Uterus (tissue), 4 donors: Measurements from ENCODE around the gene CHST2. TPM values are rescaled to one million over a fixed set of nuclear protein-coding genes. Genes with fewer than 3 reads are reported as not detected.

Source experiments
- DNase-seq, 2 donors: peaks; one replicate each; pipeline ENCODE4 v3.0.0-alpha.2; 2019 to 2020
- H3K27ac ChIP-seq, 2 donors: fragments of 200-600 bp; sonication (generic); 1 replicate in 1 of 2; 2 replicates in 1 of 2; pipeline ENCODE4 v1.5.1; 2016 to 2018
- H3K27me3 ChIP-seq, 2 donors: fragments of 200-600 bp; sonication (generic); one replicate each; pipeline ENCODE4 v1.5.1; 2018 to 2019; ENCODE audit warnings: control low read depth in 1 of 2
- H3K36me3 ChIP-seq, 2 donors: fragments of 200-600 bp; sonication (generic); one replicate each; pipeline ENCODE4 v1.5.1; 2019; ENCODE audit warnings: control low read depth in 1 of 2
- H3K4me1 ChIP-seq, 2 donors: fragments of 200-600 bp; sonication (generic); one replicate each; pipeline ENCODE4 v1.5.1; 2018 to 2019; ENCODE audit warnings: control low read depth in 1 of 2
- H3K4me3 ChIP-seq, 2 donors: fragments of 200-600 bp; sonication (generic); 1 replicate in 1 of 2; 2 replicates in 1 of 2; pipeline ENCODE4 v1.5.1; 2018 to 2019; ENCODE audit warnings: mild to moderate bottlenecking in 1 of 2
- H3K9me3 ChIP-seq, 2 donors: fragments of 200-600 bp; sonication (generic); one replicate each; pipeline ENCODE4 v1.5.1; 2019; ENCODE audit warnings: control low read depth in 1 of 2
- POLR2A ChIP-seq, 2 donors: fragments of 450-650 bp; IDR thresholded peaks; one replicate each; pipeline ENCODE4 v1.6.1; 2016; ENCODE audit warnings: antibody characterized with exemption in 2 of 2, mild to moderate bottlenecking in 1 of 2, moderate library complexity in 1 of 2
- intact Hi-C: fragments of 100-400 bp; cut with DNase I; formaldehyde crosslinking; loops from one replicate; pipeline ENCODE4 v1.15.1; 2023; ENCODE audit warnings: low total_unique reads
- total RNA-seq, 4 donors: library from RNA; depleted of rRNA in 3 of 4; stranded (reverse); fragments of >200 nt in 3 of 4; gene quantifications; one replicate each; pipeline versions ENCODE4 v1.1.0 to v1.2.4, GENCODE V29; 2014 to 2023
- TF ChIP-seq, protein P1 (sequence below), 4 experiments: fragments of 200-600 bp in 2 of 4; fragments of 450-650 bp in 2 of 4; sonication (generic) in 2 of 4; IDR thresholded peaks; one replicate each; pipeline ENCODE4 v1.5.1; 2016 to 2019; ENCODE audit warnings: antibody characterized with exemption in 4 of 4, mild to moderate bottlenecking in 2 of 4, moderate library complexity in 1 of 4
- donor health status: DM: yes; HTN: yes; CAD: no.

The CHST2 gene
- total RNA-seq, 4 donors from 2014 or later = 0.29 to 85.0 (median 4.1) TPM

DNA sequence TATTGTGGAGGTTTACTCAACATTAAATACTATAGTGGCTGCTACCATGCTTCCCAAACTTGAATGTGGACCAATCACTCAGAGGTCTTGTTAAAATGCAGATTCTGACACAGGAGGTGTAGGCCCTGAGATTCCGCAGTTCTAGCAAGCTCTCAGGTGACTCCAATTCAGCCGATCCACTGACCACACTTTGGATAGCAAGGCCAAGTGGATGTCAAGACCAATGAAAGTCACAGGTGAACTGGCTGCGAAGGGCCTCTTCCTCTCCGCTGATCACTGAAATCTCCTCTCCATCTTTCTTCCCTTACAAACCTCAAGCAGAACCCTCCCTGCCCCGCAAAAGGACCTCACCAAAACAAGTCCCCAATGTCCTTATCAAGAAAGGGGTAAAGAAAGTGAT lies 9.2 kb upstream of the CHST2 start:
- TF ChIP-seq, protein P1, sequence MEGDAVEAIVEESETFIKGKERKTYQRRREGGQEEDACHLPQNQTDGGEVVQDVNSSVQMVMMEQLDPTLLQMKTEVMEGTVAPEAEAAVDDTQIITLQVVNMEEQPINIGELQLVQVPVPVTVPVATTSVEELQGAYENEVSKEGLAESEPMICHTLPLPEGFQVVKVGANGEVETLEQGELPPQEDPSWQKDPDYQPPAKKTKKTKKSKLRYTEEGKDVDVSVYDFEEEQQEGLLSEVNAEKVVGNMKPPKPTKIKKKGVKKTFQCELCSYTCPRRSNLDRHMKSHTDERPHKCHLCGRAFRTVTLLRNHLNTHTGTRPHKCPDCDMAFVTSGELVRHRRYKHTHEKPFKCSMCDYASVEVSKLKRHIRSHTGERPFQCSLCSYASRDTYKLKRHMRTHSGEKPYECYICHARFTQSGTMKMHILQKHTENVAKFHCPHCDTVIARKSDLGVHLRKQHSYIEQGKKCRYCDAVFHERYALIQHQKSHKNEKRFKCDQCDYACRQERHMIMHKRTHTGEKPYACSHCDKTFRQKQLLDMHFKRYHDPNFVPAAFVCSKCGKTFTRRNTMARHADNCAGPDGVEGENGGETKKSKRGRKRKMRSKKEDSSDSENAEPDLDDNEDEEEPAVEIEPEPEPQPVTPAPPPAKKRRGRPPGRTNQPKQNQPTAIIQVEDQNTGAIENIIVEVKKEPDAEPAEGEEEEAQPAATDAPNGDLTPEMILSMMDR (IDR thresholded peaks at IDR 0.05) = no peak
- TF ChIP-seq POLR2A (IDR thresholded peaks at IDR 0.05) = no peak
- Histone ChIP-seq H3K9me3 (peaks cover 0 to 10% of the 10 kb centered on the region in 2 donors), H3K36me3 (no peaks in the 10 kb centered on the region), H3K4me1 (no peaks in the 10 kb centered on the region), H3K4me3 (no peak overlapping the region), H3K27ac (no peak overlapping the region), H3K27me3 (no peaks in the 10 kb centered on the region)
- intact Hi-C loops = no loop called here
- DNase-seq = no peak

DNA sequence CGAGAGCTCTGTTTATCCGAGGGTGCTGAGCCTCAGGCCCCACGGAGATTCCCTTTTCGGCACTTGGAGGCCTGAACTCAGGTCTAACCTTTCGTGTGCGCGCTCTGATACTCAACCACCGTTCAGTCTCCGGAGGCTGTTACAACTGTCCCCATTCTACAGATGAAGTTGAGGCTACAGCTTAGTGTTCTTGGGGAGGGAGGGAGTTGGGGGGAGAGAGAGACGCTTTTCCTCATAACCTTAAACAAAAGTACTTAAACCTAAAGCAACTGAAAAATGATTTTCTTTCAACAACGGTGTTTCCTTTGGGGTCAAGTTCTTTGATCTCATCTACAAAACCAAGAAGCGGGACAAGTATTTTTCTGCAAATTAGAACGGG lies 952 bp upstream of the CHST2 start:
- Histone ChIP-seq H3K4me3 (peak overlapping the region; percentile 68 to 77), H3K36me3 (no peaks in the 10 kb centered on the region), H3K9me3 (no peaks in the 10 kb centered on the region), H3K4me1 (no peaks in the 10 kb centered on the region), H3K27me3 (no peaks in the 10 kb centered on the region), H3K27ac (peak overlapping the region in 1 of 2 donors; percentile 81)
- intact Hi-C loops = no loop called here
- TF ChIP-seq, protein P1 (IDR thresholded peaks at IDR 0.05) = no peak
- TF ChIP-seq POLR2A (IDR thresholded peaks at IDR 0.05) = no peak
- no peak for DNase-seq

DNA sequence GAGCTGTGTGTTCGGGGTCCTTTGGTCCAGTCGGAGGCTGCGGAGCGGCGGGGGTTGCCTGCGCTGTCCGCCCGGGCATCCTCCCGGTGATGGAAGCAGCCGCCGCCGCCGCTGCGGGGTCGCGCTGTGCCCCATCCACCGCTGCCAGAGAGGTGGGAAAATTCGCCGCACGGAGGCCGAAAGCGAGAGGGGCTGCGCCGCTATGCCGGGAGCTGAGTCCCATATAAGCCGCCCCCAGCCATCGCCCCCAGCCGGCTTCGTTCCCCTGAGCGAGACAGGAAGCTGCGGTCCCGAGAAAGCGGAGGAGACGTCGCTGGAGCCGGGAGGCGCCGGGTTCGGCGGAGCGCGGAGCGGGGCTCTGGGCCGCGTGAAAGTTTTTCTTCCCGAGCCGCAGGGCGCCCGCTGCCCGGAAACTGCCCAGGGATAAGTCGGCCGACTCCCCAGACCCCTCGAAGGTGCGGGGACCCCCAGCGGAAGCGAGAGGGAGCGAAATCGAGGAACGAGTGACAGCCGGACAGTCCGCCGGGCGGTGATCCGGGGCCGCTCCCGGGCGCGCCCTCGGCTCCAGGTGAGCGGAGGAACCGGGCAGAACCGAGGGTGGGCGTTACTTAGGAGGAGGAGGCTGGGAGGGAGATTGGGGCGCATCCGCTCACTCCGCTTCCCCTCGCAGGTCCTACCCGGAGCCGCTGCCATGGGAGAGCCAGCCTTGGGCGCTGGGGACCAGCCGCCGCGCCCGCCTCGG lies 574 bp downstream of the CHST2 start:
- H3K9me3 ChIP-seq = no peaks in the 10 kb centered on the region
- DNase-seq = peak in 1 of 2 donors; percentile 15
- H3K4me1 ChIP-seq = no peaks in the 10 kb centered on the region
- peak overlapping the region; percentile 68 to 77 for H3K4me3 ChIP-seq
- peak overlapping the region in 1 of 2 donors; percentile 81 for H3K27ac ChIP-seq
- TF ChIP-seq POLR2A (IDR thresholded peaks at IDR 0.05) = no peak
- TF ChIP-seq, protein P1 (IDR thresholded peaks at IDR 0.05) = no peak
- no peaks in the 10 kb centered on the region for H3K36me3 ChIP-seq
- H3K27me3 ChIP-seq = no peaks in the 10 kb centered on the region
- intact Hi-C loops = no loop called here

DNA sequence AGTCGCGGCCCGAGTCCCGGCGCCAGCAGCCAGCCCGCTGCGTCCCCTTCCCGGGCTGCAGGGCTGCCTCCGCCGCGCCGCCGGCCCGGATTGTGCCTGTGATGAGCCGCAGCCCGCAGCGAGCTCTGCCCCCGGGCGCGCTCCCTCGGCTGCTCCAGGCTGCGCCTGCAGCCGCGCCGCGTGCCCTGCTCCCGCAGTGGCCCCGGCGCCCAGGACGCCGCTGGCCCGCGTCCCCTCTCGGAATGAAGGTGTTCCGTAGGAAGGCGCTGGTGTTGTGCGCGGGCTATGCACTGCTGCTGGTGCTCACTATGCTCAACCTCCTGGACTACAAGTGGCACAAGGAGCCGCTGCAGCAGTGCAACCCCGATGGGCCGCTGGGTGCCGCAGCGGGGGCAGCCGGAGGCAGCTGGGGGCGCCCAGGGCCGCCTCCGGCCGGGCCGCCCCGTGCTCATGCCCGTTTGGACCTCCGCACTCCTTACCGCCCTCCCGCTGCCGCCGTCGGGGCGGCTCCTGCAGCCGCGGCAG lies 1.2 kb downstream of the CHST2 start:
- Histone ChIP-seq H3K27ac (no peak overlapping the region), H3K27me3 (no peaks in the 10 kb centered on the region), H3K4me1 (no peaks in the 10 kb centered on the region), H3K4me3 (peak overlapping the region; percentile 68 to 77), H3K9me3 (no peaks in the 10 kb centered on the region), H3K36me3 (no peaks in the 10 kb centered on the region)
- no peak for TF ChIP-seq POLR2A (IDR thresholded peaks at IDR 0.05)
- TF ChIP-seq, protein P1 (IDR thresholded peaks at IDR 0.05) = no peak
- intact Hi-C loops = no loop called here
- no peak for DNase-seq

DNA sequence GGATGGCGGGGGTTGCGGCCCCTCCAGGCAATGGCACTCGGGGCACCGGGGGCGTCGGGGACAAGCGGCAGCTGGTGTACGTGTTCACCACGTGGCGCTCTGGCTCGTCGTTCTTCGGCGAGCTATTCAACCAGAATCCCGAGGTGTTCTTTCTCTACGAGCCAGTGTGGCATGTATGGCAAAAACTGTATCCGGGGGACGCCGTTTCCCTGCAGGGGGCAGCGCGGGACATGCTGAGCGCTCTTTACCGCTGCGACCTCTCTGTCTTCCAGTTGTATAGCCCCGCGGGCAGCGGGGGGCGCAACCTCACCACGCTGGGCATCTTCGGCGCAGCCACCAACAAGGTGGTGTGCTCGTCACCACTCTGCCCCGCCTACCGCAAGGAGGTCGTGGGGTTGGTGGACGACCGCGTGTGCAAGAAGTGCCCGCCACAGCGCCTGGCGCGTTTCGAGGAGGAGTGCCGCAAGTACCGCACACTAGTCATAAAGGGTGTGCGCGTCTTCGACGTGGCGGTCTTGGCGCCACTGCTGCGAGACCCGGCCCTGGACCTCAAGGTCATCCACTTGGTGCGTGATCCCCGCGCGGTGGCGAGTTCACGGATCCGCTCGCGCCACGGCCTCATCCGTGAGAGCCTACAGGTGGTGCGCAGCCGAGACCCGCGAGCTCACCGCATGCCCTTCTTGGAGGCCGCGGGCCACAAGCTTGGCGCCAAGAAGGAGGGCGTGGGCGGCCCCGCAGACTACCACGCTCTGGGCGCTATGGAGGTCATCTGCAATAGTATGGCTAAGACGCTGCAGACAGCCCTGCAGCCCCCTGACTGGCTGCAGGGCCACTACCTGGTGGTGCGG lies 1.9 kb downstream of the CHST2 start:
- peak; percentile 16 to 25 for DNase-seq
- intact Hi-C loops = no loop called here
- H3K27ac ChIP-seq = no peak overlapping the region
- no peaks in the 10 kb centered on the region for H3K27me3 ChIP-seq
- H3K36me3 ChIP-seq = no peaks in the 10 kb centered on the region
- H3K4me3 ChIP-seq = peak overlapping the region in 1 of 2 donors; percentile 68
- no peaks in the 10 kb centered on the region for H3K4me1 ChIP-seq
- TF ChIP-seq, protein P1 (IDR thresholded peaks at IDR 0.05) = peak in 3 of 4 experiments; percentile 8 to 35 (median 32)
- no peak for TF ChIP-seq POLR2A (IDR thresholded peaks at IDR 0.05)
- no peaks in the 10 kb centered on the region for H3K9me3 ChIP-seq
